Ascending aorta (tissue), 2 donors: ENCODE measurements around the gene PDZD2. TPM values are rescaled to one million over a fixed set of nuclear protein-coding genes. Genes with fewer than 3 reads are reported as not detected.

ENCODE experiments used
- DNase-seq, 2 donors: peaks; one replicate each; pipeline ENCODE4 v3.0.0-alpha.2; 2019; ENCODE audit warnings: low spot score in 2 of 2
- H3K27ac ChIP-seq, 2 donors: fragments of 200-600 bp; sonication (generic); one replicate each; pipeline ENCODE4 v1.5.1; 2016 to 2017; ENCODE audit warnings: mild to moderate bottlenecking in 1 of 2
- H3K27me3 ChIP-seq: fragments of 200-600 bp; sonication (generic); one replicate; pipeline ENCODE4 v1.5.1; 2017
- H3K36me3 ChIP-seq, 2 donors: fragments of 200-600 bp; sonication (generic); one replicate each; pipeline ENCODE4 v1.5.1; 2016
- H3K4me1 ChIP-seq, 2 donors: fragments of 200-600 bp; sonication (generic); one replicate each; pipeline ENCODE4 v1.5.1; 2016 to 2017; ENCODE audit warnings: mild to moderate bottlenecking in 1 of 2
- H3K4me3 ChIP-seq, 2 donors: fragments of 200-600 bp; sonication (generic); one replicate each; pipeline ENCODE4 v1.5.1; 2016 to 2017; ENCODE audit warnings: mild to moderate bottlenecking in 1 of 2
- H3K9me3 ChIP-seq, 2 donors: fragments of 200-600 bp; sonication (generic); one replicate each; pipeline ENCODE4 v1.5.1; 2016
- CTCF ChIP-seq, 3 experiments: fragments of 200-600 bp in 2 of 3; fragments of 450-650 bp in 1 of 3; sonication (generic) in 2 of 3; IDR thresholded peaks; one replicate each; pipeline ENCODE4 v1.5.1; 2016 to 2019; ENCODE audit warnings: antibody characterized with exemption in 3 of 3, mild to moderate bottlenecking in 1 of 3, moderate library complexity in 1 of 3
- intact Hi-C: fragments of 100-400 bp; cut with DNase I; formaldehyde crosslinking; loops from one replicate; pipeline ENCODE4 v1.15.1; 2023
- total RNA-seq: library from RNA; depleted of rRNA; stranded (reverse); fragments of >200 nt; gene quantifications from one replicate; pipeline ENCODE4 v1.1.0, GENCODE V29; 2016

PDZD2 gene
- total RNA-seq, 1 donor from 2014 or later, result 8.1 TPM

- no peaks in the 10 kb centered on the region for H3K27me3 ChIP-seq
- no peak overlapping the region for H3K4me3 ChIP-seq
- no peaks in the 10 kb centered on the region for H3K4me1 ChIP-seq
- intact Hi-C loops, result no loop called here
- H3K36me3 ChIP-seq, result no peaks in the 10 kb centered on the region
- H3K9me3 ChIP-seq, result no peaks in the 10 kb centered on the region
- no peak overlapping the region for H3K27ac ChIP-seq
- no peak for DNase-seq
- no peak for TF ChIP-seq CTCF (IDR thresholded peaks at IDR 0.05)
Measured at GRCh38 chr5:31924005-31924404, 285.1 kb downstream of the PDZD2 start.

GRCh38 chr5:31931874-31932273, 292.9 kb downstream of the PDZD2 start:
- Histone ChIP-seq H3K27me3 (no peaks in the 10 kb centered on the region), H3K36me3 (no peaks in the 10 kb centered on the region), H3K4me1 (no peaks in the 10 kb centered on the region), H3K9me3 (no peaks in the 10 kb centered on the region), H3K4me3 (no peak overlapping the region), H3K27ac (no peak overlapping the region)
- intact Hi-C loops, result no loop called here
- TF ChIP-seq CTCF (IDR thresholded peaks at IDR 0.05), result no peak
- DNase-seq, result peak in 1 of 2 donors; percentile 19

GRCh38 chr5:31934156-31934555, 295.2 kb downstream of the PDZD2 start:
- intact Hi-C loops, result no loop called here
- Histone ChIP-seq H3K9me3 (no peaks in the 10 kb centered on the region), H3K27ac (no peak overlapping the region), H3K27me3 (no peaks in the 10 kb centered on the region), H3K4me1 (no peaks in the 10 kb centered on the region), H3K4me3 (no peak overlapping the region), H3K36me3 (no peaks in the 10 kb centered on the region)
- TF ChIP-seq CTCF (IDR thresholded peaks at IDR 0.05), result no peak
- DNase-seq, result no peak

GRCh38 chr5:31935496-31936369, 296.8 kb downstream of the PDZD2 start:
- DNase-seq, result no peak
- H3K9me3 ChIP-seq, result no peaks in the 10 kb centered on the region
- H3K4me3 ChIP-seq, result no peak overlapping the region
- H3K27ac ChIP-seq, result no peak overlapping the region
- intact Hi-C loops, result no loop called here
- no peaks in the 10 kb centered on the region for H3K36me3 ChIP-seq
- no peaks in the 10 kb centered on the region for H3K4me1 ChIP-seq
- TF ChIP-seq CTCF (IDR thresholded peaks at IDR 0.05), result no peak
- H3K27me3 ChIP-seq, result no peaks in the 10 kb centered on the region

- H3K27ac ChIP-seq, result no peak overlapping the region
- H3K4me3 ChIP-seq, result no peak overlapping the region
- no peaks in the 10 kb centered on the region for H3K36me3 ChIP-seq
- DNase-seq, result no peak
- intact Hi-C loops, result no loop called here
- no peaks in the 10 kb centered on the region for H3K4me1 ChIP-seq
- H3K9me3 ChIP-seq, result no peaks in the 10 kb centered on the region
- H3K27me3 ChIP-seq, result no peaks in the 10 kb centered on the region
- no peak for TF ChIP-seq CTCF (IDR thresholded peaks at IDR 0.05)
Measured at GRCh38 chr5:31936683-31937082, 297.8 kb downstream of the PDZD2 start.
